ENCODE measurements around the gene PTPRG. TPM values are rescaled to one million over a fixed set of nuclear protein-coding genes. Genes with fewer than 3 reads are reported as not detected.

Gene PTPRG
- total RNA-seq, 1 donor from 2014 or later, result 44.3 TPM

DNA sequence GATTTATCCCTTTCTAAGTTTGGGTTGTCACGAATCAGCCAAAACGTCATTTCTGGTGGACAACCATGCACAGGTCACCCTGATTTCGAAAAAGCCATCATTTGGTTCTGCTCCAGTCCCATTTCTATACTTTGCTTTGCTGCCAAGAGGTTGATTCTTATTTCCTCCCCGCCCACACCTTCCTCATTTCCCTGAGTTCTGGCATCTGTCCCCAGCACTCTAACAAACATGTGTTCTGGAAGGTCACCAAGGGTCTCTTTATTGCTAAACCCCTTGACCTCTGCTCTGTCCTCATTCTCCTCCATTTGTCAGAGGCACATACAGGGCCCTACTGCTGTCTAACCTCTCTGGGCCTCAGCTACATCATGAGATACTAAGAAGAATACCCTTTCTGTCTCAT, 36.4 kb upstream of the PTPRG start:
- H3K9me3 Mint-ChIP-seq (ENCODE audit: low read depth), result no peaks in the 10 kb centered on the region
- TF ChIP-seq, protein P1, sequence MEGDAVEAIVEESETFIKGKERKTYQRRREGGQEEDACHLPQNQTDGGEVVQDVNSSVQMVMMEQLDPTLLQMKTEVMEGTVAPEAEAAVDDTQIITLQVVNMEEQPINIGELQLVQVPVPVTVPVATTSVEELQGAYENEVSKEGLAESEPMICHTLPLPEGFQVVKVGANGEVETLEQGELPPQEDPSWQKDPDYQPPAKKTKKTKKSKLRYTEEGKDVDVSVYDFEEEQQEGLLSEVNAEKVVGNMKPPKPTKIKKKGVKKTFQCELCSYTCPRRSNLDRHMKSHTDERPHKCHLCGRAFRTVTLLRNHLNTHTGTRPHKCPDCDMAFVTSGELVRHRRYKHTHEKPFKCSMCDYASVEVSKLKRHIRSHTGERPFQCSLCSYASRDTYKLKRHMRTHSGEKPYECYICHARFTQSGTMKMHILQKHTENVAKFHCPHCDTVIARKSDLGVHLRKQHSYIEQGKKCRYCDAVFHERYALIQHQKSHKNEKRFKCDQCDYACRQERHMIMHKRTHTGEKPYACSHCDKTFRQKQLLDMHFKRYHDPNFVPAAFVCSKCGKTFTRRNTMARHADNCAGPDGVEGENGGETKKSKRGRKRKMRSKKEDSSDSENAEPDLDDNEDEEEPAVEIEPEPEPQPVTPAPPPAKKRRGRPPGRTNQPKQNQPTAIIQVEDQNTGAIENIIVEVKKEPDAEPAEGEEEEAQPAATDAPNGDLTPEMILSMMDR (IDR thresholded peaks at IDR 0.05; ENCODE audit: unreplicated experiment), result no peak
- H3K27ac Mint-ChIP-seq, result no peak overlapping the region
- DNase-seq (ENCODE audit: low spot score, unreplicated experiment), result no peak
- no peaks in the 10 kb centered on the region for H3K27me3 Mint-ChIP-seq
- peaks cover 14% of the 10 kb centered on the region for H3K4me1 Mint-ChIP-seq (ENCODE audit: low read depth)
- no peak overlapping the region for H3K4me3 Mint-ChIP-seq (ENCODE audit: low read depth)
- no peaks in the 10 kb centered on the region for H3K36me3 Mint-ChIP-seq (ENCODE audit: insufficient read depth)

- TF ChIP-seq, protein P1 (IDR thresholded peaks at IDR 0.05; ENCODE audit: unreplicated experiment), result no peak
- no peak overlapping the region for H3K27ac Mint-ChIP-seq
- no peaks in the 10 kb centered on the region for H3K27me3 Mint-ChIP-seq
- H3K4me3 Mint-ChIP-seq (ENCODE audit: low read depth), result no peak overlapping the region
- peaks cover 19% of the 10 kb centered on the region for H3K4me1 Mint-ChIP-seq (ENCODE audit: low read depth)
- no peak for DNase-seq (ENCODE audit: low spot score, unreplicated experiment)
- H3K9me3 Mint-ChIP-seq (ENCODE audit: low read depth), result no peaks in the 10 kb centered on the region
- H3K36me3 Mint-ChIP-seq (ENCODE audit: insufficient read depth), result no peaks in the 10 kb centered on the region
These were observed 35.1 kb upstream of the PTPRG start for GRCh38 chr3:61526308-61526707.

DNA sequence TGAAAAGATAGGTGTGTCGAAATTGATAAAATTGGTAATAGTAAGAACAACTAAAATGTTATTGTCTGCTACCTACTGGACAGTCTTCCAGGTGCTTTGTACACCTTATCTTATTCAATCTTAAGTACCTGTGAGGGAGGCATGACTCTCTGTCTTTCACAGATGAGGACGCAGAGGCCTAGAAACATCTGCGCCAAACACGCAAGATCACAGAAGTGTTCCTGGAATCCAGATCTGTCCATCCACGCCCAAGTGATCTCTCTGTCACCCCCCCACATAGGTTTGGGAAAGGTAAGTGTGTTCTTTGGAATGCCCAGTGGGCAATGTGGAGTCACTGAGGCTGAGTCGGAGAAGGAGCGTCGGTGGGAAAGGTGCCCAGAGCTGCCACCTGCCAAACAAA, 34.4 kb upstream of the PTPRG start:
- TF ChIP-seq, protein P1 (IDR thresholded peaks at IDR 0.05; ENCODE audit: unreplicated experiment), result no peak
- Mint-ChIP-seq H3K4me3 (ENCODE audit: low read depth) (no peak overlapping the region), H3K9me3 (ENCODE audit: low read depth) (no peaks in the 10 kb centered on the region), H3K4me1 (ENCODE audit: low read depth) (peaks cover 21% of the 10 kb centered on the region), H3K27me3 (no peaks in the 10 kb centered on the region), H3K27ac (no peak overlapping the region), H3K36me3 (ENCODE audit: insufficient read depth) (no peaks in the 10 kb centered on the region)
- no peak for DNase-seq (ENCODE audit: low spot score, unreplicated experiment)

GRCh38 chr3:61530355-61530754, 31.0 kb upstream of the PTPRG start:
- H3K4me3 Mint-ChIP-seq (ENCODE audit: low read depth), result no peak overlapping the region
- TF ChIP-seq, protein P1 (IDR thresholded peaks at IDR 0.05; ENCODE audit: unreplicated experiment), result peak; percentile 68
- no peak for DNase-seq (ENCODE audit: low spot score, unreplicated experiment)
- no peaks in the 10 kb centered on the region for H3K36me3 Mint-ChIP-seq (ENCODE audit: insufficient read depth)
- no peak overlapping the region for H3K27ac Mint-ChIP-seq
- peaks cover 19% of the 10 kb centered on the region for H3K4me1 Mint-ChIP-seq (ENCODE audit: low read depth)
- no peaks in the 10 kb centered on the region for H3K27me3 Mint-ChIP-seq
- no peaks in the 10 kb centered on the region for H3K9me3 Mint-ChIP-seq (ENCODE audit: low read depth)

DNA sequence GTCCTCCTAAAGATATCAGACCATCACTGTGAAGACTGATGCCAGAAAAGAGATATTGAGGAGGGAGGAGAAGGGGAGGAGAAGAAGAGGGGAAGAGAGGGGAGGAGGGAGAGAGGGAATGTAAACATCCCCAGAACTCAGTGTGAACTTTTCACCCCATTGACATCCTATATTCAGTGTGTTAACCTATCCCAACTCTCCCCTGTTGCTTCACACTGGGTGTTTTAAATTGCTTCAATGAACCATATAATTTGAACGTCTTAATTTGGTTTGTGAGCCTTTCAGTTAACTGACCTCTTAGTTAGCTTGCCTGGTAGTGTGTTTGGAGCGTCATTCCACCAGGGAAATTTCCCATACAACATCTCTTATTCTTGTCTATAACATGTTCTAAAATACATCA, 29.8 kb upstream of the PTPRG start:
- H3K27me3 Mint-ChIP-seq, result no peaks in the 10 kb centered on the region
- TF ChIP-seq, protein P1 (IDR thresholded peaks at IDR 0.05; ENCODE audit: unreplicated experiment), result no peak
- peaks cover 23% of the 10 kb centered on the region for H3K4me1 Mint-ChIP-seq (ENCODE audit: low read depth)

More for the DNA sequence above, 29.8 kb upstream of the PTPRG start:
- H3K4me3 Mint-ChIP-seq (ENCODE audit: low read depth), result no peak overlapping the region
- H3K36me3 Mint-ChIP-seq (ENCODE audit: insufficient read depth), result no peaks in the 10 kb centered on the region
- no peak for DNase-seq (ENCODE audit: low spot score, unreplicated experiment)
- no peaks in the 10 kb centered on the region for H3K9me3 Mint-ChIP-seq (ENCODE audit: low read depth)
- H3K27ac Mint-ChIP-seq, result no peak overlapping the region
